Measurements from ENCODE around the gene RTN3. TPM values are rescaled to one million over a fixed set of nuclear protein-coding genes. Genes with fewer than 3 reads are reported as not detected.
A peak's percentile ranks its signal among the peaks of the same experiment; 100 is the strongest.

The RTN3 gene
- total RNA-seq, 1 donor = 108 TPM

- H3K27ac ChIP-seq (ENCODE audit: low read depth, low read length) = no peak overlapping the region
- peak overlapping the region; percentile 96 for H2AFZ ChIP-seq (ENCODE audit: low read length)
- H4K20me1 ChIP-seq (ENCODE audit: insufficient read depth, low read length) = peaks cover 10% of the 10 kb centered on the region
Observed at GRCh38 chr11:63672156-63672463, 9.2 kb upstream of the RTN3 start.

DNA sequence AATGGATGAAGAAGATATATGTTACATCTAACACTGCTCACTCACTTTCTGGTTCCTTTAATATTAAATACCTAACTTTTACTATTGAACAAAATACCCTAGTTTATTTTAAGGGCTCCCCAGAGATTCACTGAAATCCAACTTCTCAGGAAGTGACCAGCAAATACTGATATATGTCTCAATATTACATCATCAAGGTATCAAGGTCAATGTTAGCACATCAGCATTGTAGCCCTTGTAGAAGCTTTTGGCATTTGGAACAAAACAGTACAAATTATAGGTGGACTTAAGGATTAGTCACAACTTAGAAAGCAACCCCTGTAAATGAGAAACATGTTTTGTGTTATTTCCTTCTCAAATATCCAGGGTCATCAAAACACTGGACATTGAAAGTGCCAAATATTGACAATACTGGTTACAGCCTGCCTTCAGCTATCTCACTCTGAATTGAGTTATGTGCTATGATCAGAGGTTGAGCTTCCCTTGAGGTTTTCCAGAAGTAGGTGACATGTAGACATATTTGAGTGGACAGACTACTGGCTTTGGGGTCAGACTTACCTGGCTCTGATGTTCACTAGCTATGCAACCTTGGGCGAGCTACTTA is 8.3 kb upstream of the RTN3 start:
- Histone ChIP-seq H3K9me3 (ENCODE audit: low read depth, low read length) (no peaks in the 10 kb centered on the region), H3K27ac (ENCODE audit: low read depth, low read length) (peak overlapping the region; percentile 3), H4K20me1 (ENCODE audit: insufficient read depth, low read length) (peaks cover 3% of the 10 kb centered on the region), H3K79me2 (ENCODE audit: insufficient read depth, low read length) (peaks cover 15% of the 10 kb centered on the region), H3K27me3 (ENCODE audit: insufficient read depth, low read length) (no peaks in the 10 kb centered on the region), H2AFZ (ENCODE audit: low read length) (peak overlapping the region; percentile 11), H3K4me2 (ENCODE audit: insufficient read depth, low read length) (peak overlapping the region; percentile 3), H3K36me3 (ENCODE audit: insufficient read depth, low read length) (no peaks in the 10 kb centered on the region), H3K4me1 (ENCODE audit: insufficient read depth, low read length) (peaks cover 39% of the 10 kb centered on the region), H3K4me3 (ENCODE audit: insufficient read depth, low read length) (no peak overlapping the region)
- peak; percentile 68 for DNase-seq (ENCODE audit: insufficient read length, low spot score, missing footprints)
- TF ChIP-seq CTCF (IDR thresholded peaks at IDR 0.05; ENCODE audit: extremely low read depth, low read depth, low read length) = no peak

More at GRCh38 chr11:63672156-63672463, 9.2 kb upstream of the RTN3 start:
- Histone ChIP-seq H3K9me3 (ENCODE audit: low read depth, low read length) (no peaks in the 10 kb centered on the region), H3K27me3 (ENCODE audit: insufficient read depth, low read length) (no peaks in the 10 kb centered on the region), H3K4me1 (ENCODE audit: insufficient read depth, low read length) (peaks cover 48% of the 10 kb centered on the region), H3K4me3 (ENCODE audit: insufficient read depth, low read length) (no peak overlapping the region), H3K36me3 (ENCODE audit: insufficient read depth, low read length) (no peaks in the 10 kb centered on the region), H3K4me2 (ENCODE audit: insufficient read depth, low read length) (peak overlapping the region; percentile 94), H3K79me2 (ENCODE audit: insufficient read depth, low read length) (peaks cover 22% of the 10 kb centered on the region)
- no peak for TF ChIP-seq CTCF (IDR thresholded peaks at IDR 0.05; ENCODE audit: extremely low read depth, low read depth, low read length)
- DNase-seq (ENCODE audit: insufficient read length, low spot score, missing footprints) = no peak

GRCh38 chr11:63673579-63673978 is 7.7 kb upstream of the RTN3 start:
- Histone ChIP-seq H3K4me1 (ENCODE audit: insufficient read depth, low read length) (peaks cover 33% of the 10 kb centered on the region), H3K79me2 (ENCODE audit: insufficient read depth, low read length) (peaks cover 15% of the 10 kb centered on the region), H3K4me3 (ENCODE audit: insufficient read depth, low read length) (no peak overlapping the region), H3K9me3 (ENCODE audit: low read depth, low read length) (no peaks in the 10 kb centered on the region), H3K27me3 (ENCODE audit: insufficient read depth, low read length) (no peaks in the 10 kb centered on the region), H4K20me1 (ENCODE audit: insufficient read depth, low read length) (peaks cover 3% of the 10 kb centered on the region), H3K36me3 (ENCODE audit: insufficient read depth, low read length) (no peaks in the 10 kb centered on the region), H2AFZ (ENCODE audit: low read length) (peak overlapping the region; percentile 41), H3K4me2 (ENCODE audit: insufficient read depth, low read length) (peak overlapping the region; percentile 3), H3K27ac (ENCODE audit: low read depth, low read length) (peak overlapping the region; percentile 3)
- DNase-seq (ENCODE audit: insufficient read length, low spot score, missing footprints) = peak; percentile 57
- no peak for TF ChIP-seq CTCF (IDR thresholded peaks at IDR 0.05; ENCODE audit: extremely low read depth, low read depth, low read length)

DNA sequence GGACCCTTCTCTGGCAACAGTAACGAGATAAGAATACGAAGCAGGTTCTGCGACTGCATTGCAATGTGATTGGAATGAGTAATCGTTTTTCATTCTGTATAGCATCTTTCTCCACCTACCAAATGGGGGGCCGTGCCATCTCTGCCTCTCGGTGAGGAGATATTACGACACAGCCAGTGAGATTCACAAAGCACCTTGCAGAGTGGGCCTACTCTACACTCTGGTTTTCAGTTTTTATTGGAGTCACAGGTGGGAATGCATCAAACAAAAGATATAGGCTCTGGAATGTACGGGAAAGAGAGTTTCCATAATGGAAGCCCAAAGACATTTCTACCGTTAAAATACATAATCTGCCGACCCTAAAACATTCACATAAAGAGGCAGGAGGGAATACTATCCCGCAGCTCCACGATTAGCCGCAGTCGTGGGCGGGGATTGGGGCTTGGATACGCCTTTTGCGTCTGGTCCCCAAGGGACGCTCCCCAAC is 423 bp upstream of the RTN3 start:
- H3K27ac ChIP-seq (ENCODE audit: low read depth, low read length) = peak overlapping the region; percentile 55
- peak overlapping the region; percentile 96 for H2AFZ ChIP-seq (ENCODE audit: low read length)
- TF ChIP-seq CTCF (IDR thresholded peaks at IDR 0.05; ENCODE audit: extremely low read depth, low read depth, low read length) = no peak
- no peaks in the 10 kb centered on the region for H3K27me3 ChIP-seq (ENCODE audit: insufficient read depth, low read length)
- no peak for DNase-seq (ENCODE audit: insufficient read length, low spot score, missing footprints)
- peak overlapping the region; percentile 98 for H3K4me3 ChIP-seq (ENCODE audit: insufficient read depth, low read length)
- peaks cover 44% of the 10 kb centered on the region for H3K79me2 ChIP-seq (ENCODE audit: insufficient read depth, low read length)
- no peaks in the 10 kb centered on the region for H4K20me1 ChIP-seq (ENCODE audit: insufficient read depth, low read length)
- peak overlapping the region; percentile 97 for H3K4me2 ChIP-seq (ENCODE audit: insufficient read depth, low read length)
- no peaks in the 10 kb centered on the region for H3K36me3 ChIP-seq (ENCODE audit: insufficient read depth, low read length)
- no peaks in the 10 kb centered on the region for H3K9me3 ChIP-seq (ENCODE audit: low read depth, low read length)
- peaks cover 15% of the 10 kb centered on the region for H3K4me1 ChIP-seq (ENCODE audit: insufficient read depth, low read length)

All from osteoblast (primary cell).